OCI-LY3 (cell line): Measurements from ENCODE around the gene RPL18A.

ENCODE experiments used
- H2AFZ ChIP-seq: fragments of 200-600, 300-600 bp; shearing (Covaris generic); 2 replicates; pipeline ENCODE4 v1.6.0; 2014; ENCODE audit warnings: antibody characterized with exemption, low read depth, low read length
- H3K27ac ChIP-seq: fragments of 200-600, 300-600 bp; sonication (generic); 2 replicates; pipeline ENCODE4 v1.5.1; 2014; ENCODE audit warnings: mild to moderate bottlenecking, low read length, moderate library complexity, mixed read lengths
- H3K27me3 ChIP-seq: fragments of 200-600, 300-600 bp; sonication (generic); 2 replicates; pipeline ENCODE4 v1.6.1; 2014; ENCODE audit warnings: low read depth, low read length, mixed read lengths
- H3K36me3 ChIP-seq: fragments of 200-600, 300-600 bp; sonication (generic); replicated peaks from 2 replicates; pipeline ENCODE3; 2014; ENCODE audit warnings: low read depth, low read length, mixed read lengths
- H3K4me1 ChIP-seq: fragments of 300-600, 200-600 bp; sonication (generic); 2 replicates; pipeline ENCODE4 v1.6.1; 2014; ENCODE audit warnings: low read length, mixed read lengths
- H3K4me2 ChIP-seq: fragments of 200-600, 300-600 bp; sonication (generic); 2 replicates; pipeline ENCODE4 v1.6.1; 2014; ENCODE audit warnings: low read length, mixed read lengths
- H3K4me3 ChIP-seq: fragments of 300-600, 200-600 bp; sonication (generic); 2 replicates; pipeline ENCODE4 v1.5.1; 2014; ENCODE audit warnings: antibody characterized with exemption, mild to moderate bottlenecking, low read length, moderate library complexity
- H3K79me2 ChIP-seq: fragments of 300-600, 200-600 bp; shearing (Covaris generic); 2 replicates; pipeline ENCODE4 v1.6.1; 2014; ENCODE audit warnings: mild to moderate bottlenecking, low read length, mixed read lengths
- H3K9ac ChIP-seq: fragments of 300-600, 200-600 bp; shearing (Covaris generic); 2 replicates; pipeline ENCODE4 v1.6.0; 2014; ENCODE audit warnings: mild to moderate bottlenecking, low read length, moderate library complexity
- H3K9me3 ChIP-seq: fragments of 200-600, 300-600 bp; shearing (Covaris generic); 2 replicates; pipeline ENCODE4 v1.6.1; 2014; ENCODE audit warnings: low read length, mixed read lengths; ENCODE audit not compliant: insufficient read depth
- H4K20me1 ChIP-seq: fragments of 200-600, 300-600 bp; sonication (generic); 2 replicates; pipeline ENCODE4 v1.6.1; 2016; ENCODE audit warnings: low read length, mixed read lengths; ENCODE audit not compliant: insufficient read depth
- EZH2phosphoT487 ChIP-seq: fragments of 200-600 bp; shearing (Covaris generic); IDR thresholded peaks from 2 replicates; pipeline ENCODE4 v1.6.1; 2018; ENCODE audit warnings: antibody characterized with exemption, mixed run types, low read depth
- TF ChIP-seq, protein P1 (sequence below): fragments of 200-600, 300-600 bp; sonication (generic); IDR thresholded peaks from 2 replicates; pipeline ENCODE4 v1.5.1; 2014; ENCODE audit warnings: antibody characterized with exemption, low read length, low read depth

The RPL18A gene

GRCh38 chr19:17902701-17903100 is 43.0 kb downstream of the RPL18A start:
- no peaks in the 10 kb centered on the region; the same call in 1 of the 2 replicates for H3K4me1 ChIP-seq
- no peaks in the 10 kb centered on the region for H3K36me3 ChIP-seq
- H3K27me3 ChIP-seq, result peaks cover 20% of the 10 kb centered on the region; the same call in 1 of the 2 replicates
- no peak overlapping the region for H2AFZ ChIP-seq
- no peaks in the 10 kb centered on the region for H4K20me1 ChIP-seq
- no peaks in the 10 kb centered on the region for H3K9me3 ChIP-seq
- no peak overlapping the region for H3K27ac ChIP-seq
- no peak overlapping the region for H3K4me2 ChIP-seq
- no peak overlapping the region for H3K9ac ChIP-seq
- no peak overlapping the region for H3K4me3 ChIP-seq
- H3K79me2 ChIP-seq, result no peaks in the 10 kb centered on the region
- TF ChIP-seq EZH2phosphoT487, result no peak
- TF ChIP-seq, protein P1, sequence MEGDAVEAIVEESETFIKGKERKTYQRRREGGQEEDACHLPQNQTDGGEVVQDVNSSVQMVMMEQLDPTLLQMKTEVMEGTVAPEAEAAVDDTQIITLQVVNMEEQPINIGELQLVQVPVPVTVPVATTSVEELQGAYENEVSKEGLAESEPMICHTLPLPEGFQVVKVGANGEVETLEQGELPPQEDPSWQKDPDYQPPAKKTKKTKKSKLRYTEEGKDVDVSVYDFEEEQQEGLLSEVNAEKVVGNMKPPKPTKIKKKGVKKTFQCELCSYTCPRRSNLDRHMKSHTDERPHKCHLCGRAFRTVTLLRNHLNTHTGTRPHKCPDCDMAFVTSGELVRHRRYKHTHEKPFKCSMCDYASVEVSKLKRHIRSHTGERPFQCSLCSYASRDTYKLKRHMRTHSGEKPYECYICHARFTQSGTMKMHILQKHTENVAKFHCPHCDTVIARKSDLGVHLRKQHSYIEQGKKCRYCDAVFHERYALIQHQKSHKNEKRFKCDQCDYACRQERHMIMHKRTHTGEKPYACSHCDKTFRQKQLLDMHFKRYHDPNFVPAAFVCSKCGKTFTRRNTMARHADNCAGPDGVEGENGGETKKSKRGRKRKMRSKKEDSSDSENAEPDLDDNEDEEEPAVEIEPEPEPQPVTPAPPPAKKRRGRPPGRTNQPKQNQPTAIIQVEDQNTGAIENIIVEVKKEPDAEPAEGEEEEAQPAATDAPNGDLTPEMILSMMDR, result no peak

DNA sequence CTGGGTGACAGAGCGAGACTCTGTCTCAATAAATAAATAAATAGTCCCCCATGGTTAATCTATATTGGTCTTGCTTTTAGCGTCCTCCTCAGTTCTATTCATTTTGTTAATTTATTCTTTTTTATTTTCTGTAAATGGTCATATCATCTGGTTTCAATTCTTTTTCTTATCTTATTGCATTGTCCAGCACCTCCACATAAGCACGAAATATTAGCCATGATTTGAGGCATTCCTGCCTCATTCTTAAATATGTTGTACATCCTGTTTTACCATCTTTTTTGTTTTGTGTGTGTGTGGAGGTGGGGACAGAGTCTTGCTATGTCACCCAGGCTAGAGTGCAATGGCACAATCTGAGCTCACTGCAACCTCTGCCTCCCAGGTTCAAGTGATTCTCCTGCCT is 48.5 kb downstream of the RPL18A start:
- Histone ChIP-seq H3K9me3 (no peaks in the 10 kb centered on the region), H3K27ac (no peak overlapping the region), H3K9ac (no peak overlapping the region), H3K79me2 (no peaks in the 10 kb centered on the region), H3K36me3 (no peaks in the 10 kb centered on the region), H3K27me3 (peaks cover 11% of the 10 kb centered on the region), H3K4me2 (no peak overlapping the region), H3K4me1 (no peaks in the 10 kb centered on the region; the same call in 1 of the 2 replicates), H4K20me1 (no peaks in the 10 kb centered on the region), H2AFZ (no peak overlapping the region), H3K4me3 (no peak overlapping the region)
- TF ChIP-seq, protein P1, result no peak
- TF ChIP-seq EZH2phosphoT487, result no peak

- no peak overlapping the region for H3K4me3 ChIP-seq
- H3K27ac ChIP-seq, result no peak overlapping the region
- H3K36me3 ChIP-seq, result no peaks in the 10 kb centered on the region
- peaks cover 9% of the 10 kb centered on the region for H3K27me3 ChIP-seq
- no peak overlapping the region for H2AFZ ChIP-seq
- no peak overlapping the region for H3K9ac ChIP-seq
- no peaks in the 10 kb centered on the region for H3K79me2 ChIP-seq
- TF ChIP-seq EZH2phosphoT487, result no peak
- TF ChIP-seq, protein P1, result no peak
- H4K20me1 ChIP-seq, result no peaks in the 10 kb centered on the region
- H3K4me1 ChIP-seq, result no peaks in the 10 kb centered on the region; the same call in 1 of the 2 replicates
- H3K4me2 ChIP-seq, result no peak overlapping the region
- H3K9me3 ChIP-seq, result no peaks in the 10 kb centered on the region
Measured at GRCh38 chr19:17909003-17909732, 49.5 kb downstream of the RPL18A start.

DNA sequence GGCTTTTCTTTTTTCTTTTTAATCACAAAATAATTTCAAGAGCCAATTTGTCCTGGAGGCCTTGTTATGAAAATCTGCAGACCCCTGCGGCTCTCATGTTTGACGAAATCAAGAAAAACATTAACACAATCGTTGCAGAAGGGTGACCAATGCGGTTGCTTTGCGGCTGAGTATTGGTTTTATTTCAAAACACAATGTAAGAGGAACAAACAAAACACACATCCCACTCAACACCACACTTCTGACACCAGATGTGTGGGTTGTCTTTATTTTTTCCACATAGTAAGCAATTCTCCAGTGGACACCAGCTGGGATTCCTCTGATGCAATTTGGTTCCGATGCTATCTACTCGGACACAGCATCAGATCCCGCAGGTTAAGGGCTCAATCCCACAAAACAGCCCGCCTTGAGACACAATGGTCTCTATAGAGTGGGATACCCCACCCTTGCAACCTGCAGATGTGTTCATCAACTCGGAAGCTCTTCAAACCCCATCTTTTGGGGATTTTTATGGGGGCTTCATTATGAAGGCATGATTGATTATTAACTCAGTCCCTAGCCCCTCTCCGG is 51.2 kb downstream of the RPL18A start:
- H3K4me1 ChIP-seq, result no peaks in the 10 kb centered on the region
- no peak overlapping the region for H3K9ac ChIP-seq
- H3K9me3 ChIP-seq, result no peaks in the 10 kb centered on the region
- H2AFZ ChIP-seq, result no peak overlapping the region
- TF ChIP-seq, protein P1, result no peak
- TF ChIP-seq EZH2phosphoT487, result no peak
- no peaks in the 10 kb centered on the region for H3K36me3 ChIP-seq
- no peaks in the 10 kb centered on the region for H4K20me1 ChIP-seq
- peaks cover 9% of the 10 kb centered on the region for H3K27me3 ChIP-seq
- H3K4me2 ChIP-seq, result no peak overlapping the region
- H3K79me2 ChIP-seq, result no peaks in the 10 kb centered on the region
- no peak overlapping the region for H3K4me3 ChIP-seq
- H3K27ac ChIP-seq, result no peak overlapping the region
